Esophagus (tissue), 2 donors: Measurements from ENCODE around the gene PHYHIPL. TPM values are rescaled to one million over a fixed set of nuclear protein-coding genes. Genes with fewer than 3 reads are reported as not detected.

Experiments used
- H3K27ac ChIP-seq, 2 donors: one replicate each; pipeline ENCODE4 v1.5.1; 2013; ENCODE audit warnings: low read depth in 2 of 2, mild to moderate bottlenecking in 2 of 2, inconsistent platforms in 1 of 2, low read length in 1 of 2, moderate library complexity in 1 of 2
- H3K27me3 ChIP-seq, 2 donors: one replicate each; pipeline ENCODE4 v1.6.1; 2013; ENCODE audit warnings: low read length in 2 of 2, control low read depth in 1 of 2, mild to moderate bottlenecking in 1 of 2; ENCODE audit not compliant: insufficient read depth in 2 of 2, control insufficient read depth in 1 of 2
- H3K36me3 ChIP-seq, 2 donors: one replicate each; pipeline ENCODE4 v1.6.1; 2013; ENCODE audit warnings: low read length in 1 of 2; ENCODE audit not compliant: control insufficient read depth in 2 of 2, insufficient read depth in 2 of 2
- H3K4me1 ChIP-seq, 2 donors: one replicate each; pipeline ENCODE4 v1.6.1; 2013; ENCODE audit warnings: low read length in 1 of 2; ENCODE audit not compliant: control insufficient read depth in 2 of 2, insufficient read depth in 2 of 2
- H3K4me3 ChIP-seq, 2 donors: one replicate each; pipeline ENCODE4 v1.5.1; 2013; ENCODE audit warnings: low read length in 2 of 2, mild to moderate bottlenecking in 2 of 2, low read depth in 1 of 2, moderate library complexity in 1 of 2
- H3K9me3 ChIP-seq, 2 donors: one replicate each; pipeline ENCODE4 v1.6.1; 2013; ENCODE audit warnings: mild to moderate bottlenecking in 2 of 2, low read depth in 1 of 2, low read length in 1 of 2, moderate library complexity in 1 of 2; ENCODE audit not compliant: control insufficient read depth in 2 of 2, insufficient read depth in 1 of 2
- WGBS, 2 donors: extraction: QIAGEN DNeasy Blood & Tissue Kit; methylation state at CpG; one replicate each; pipeline ENCODE4 v1.1.7; 2013; 5-methylcytosine and 5-hydroxymethylcytosine counted together
- polyA plus RNA-seq, 2 donors: library from polyadenylated mRNA; stranded (reverse); fragments of 200-250 nt; gene quantifications; one replicate each; pipeline ENCODE4 v1.2.3, GENCODE V29; 2013
- donor health status: healthy with polysubstance abuse.
- donor health status: Bipolar disorder and iron deficiency.

Gene PHYHIPL
- polyA plus RNA-seq, 2 donors = 0.05 to 0.08 TPM

DNA sequence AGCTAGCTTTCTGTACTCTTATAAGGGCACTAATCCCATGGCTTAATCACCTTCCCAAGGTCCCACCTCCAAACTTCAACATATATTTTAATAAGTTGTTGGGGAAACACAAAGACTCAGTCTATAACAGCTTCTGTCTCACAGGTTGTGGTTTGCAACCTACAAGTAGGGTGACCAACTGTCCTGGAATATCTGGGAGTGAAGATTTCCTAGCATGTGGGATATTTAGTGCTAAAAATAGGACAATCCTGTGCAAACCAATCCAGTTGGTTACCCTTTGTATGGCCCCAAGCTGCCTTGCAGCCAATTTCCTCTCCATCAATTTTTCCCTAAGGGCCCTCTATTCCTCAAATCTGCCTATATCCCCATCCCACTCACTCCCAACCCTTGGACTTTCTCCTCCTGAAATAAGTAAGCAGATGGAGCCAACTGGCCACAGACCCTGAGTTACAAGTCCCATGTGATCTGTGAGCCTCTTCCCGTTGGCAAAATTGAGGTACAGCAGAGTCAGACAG lies 103.6 kb downstream of the PHYHIPL start:
- 81 to 93% methylated on average over 1 of the region's 1 CpG for whole genome bisulfite sequencing, 2 donors
- Histone ChIP-seq H3K27me3 (no peaks in the 10 kb centered on the region), H3K9me3 (no peaks in the 10 kb centered on the region), H3K36me3 (no peaks in the 10 kb centered on the region), H3K27ac (no peak overlapping the region), H3K4me3 (no peak overlapping the region), H3K4me1 (peaks cover 7 to 18% of the 10 kb centered on the region in 2 donors)

DNA sequence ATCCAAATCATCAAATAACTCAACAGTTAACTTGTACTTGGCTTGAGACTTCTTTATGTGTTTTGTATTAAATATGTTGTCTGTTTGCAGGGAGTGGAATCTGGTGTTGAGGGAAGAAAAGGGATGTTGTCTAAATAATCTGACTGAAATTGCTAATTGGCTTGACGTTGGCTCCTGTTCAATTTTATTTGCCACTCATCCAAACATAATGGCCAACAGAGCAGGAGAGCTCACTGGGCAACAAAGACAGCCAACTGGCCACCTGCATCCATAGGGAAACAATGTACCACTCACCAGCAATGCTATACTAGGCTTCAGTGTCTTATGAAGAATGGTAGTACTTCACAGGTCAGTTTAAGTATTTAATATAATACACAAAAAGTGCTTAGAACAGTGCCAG lies 105.4 kb downstream of the PHYHIPL start:
- Histone ChIP-seq H3K27me3 (no peaks in the 10 kb centered on the region), H3K36me3 (no peaks in the 10 kb centered on the region), H3K4me1 (peaks cover 7 to 18% of the 10 kb centered on the region in 2 donors), H3K27ac (no peak overlapping the region), H3K9me3 (no peaks in the 10 kb centered on the region), H3K4me3 (no peak overlapping the region)
- 56 to 85% methylated on average over 1 of the region's 1 CpG for WGBS, 2 donors

DNA sequence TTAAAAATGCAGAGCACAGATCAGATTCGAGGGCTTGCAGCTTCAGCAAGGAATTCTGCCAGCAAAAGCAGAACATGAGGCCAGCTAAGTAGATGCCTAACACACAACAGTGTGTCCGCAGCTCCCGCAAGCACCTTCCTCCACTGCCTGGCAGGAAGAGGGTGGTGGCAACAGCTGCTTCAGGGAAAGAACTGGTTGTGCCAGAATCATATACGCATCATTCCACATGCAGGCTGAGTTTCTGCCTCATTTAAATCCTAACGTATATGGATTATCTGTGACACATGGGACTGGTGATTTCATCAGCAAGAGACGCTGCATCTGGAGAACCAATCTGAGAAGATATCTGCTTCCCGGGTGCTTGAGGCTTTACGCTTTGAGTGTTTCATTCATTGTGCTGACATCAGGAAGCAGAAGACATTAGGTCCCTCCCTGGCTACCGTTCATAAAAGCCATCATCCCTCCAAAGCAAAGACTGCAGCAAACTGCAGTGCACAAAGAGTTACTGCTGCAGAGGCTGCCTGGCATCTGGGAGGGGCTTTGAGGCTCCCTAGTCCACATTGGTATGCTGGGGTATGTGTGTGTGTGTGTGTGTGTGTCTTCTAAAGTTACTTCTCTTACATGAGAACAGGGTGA lies 107.1 kb downstream of the PHYHIPL start:
- Histone ChIP-seq H3K36me3 (no peaks in the 10 kb centered on the region), H3K4me1 (peaks cover 7 to 18% of the 10 kb centered on the region in 2 donors), H3K4me3 (no peak overlapping the region), H3K27ac (peak overlapping the region; percentile 65 to 75), H3K27me3 (no peaks in the 10 kb centered on the region), H3K9me3 (no peaks in the 10 kb centered on the region)
- WGBS, 2 donors = 26 to 44% methylated on average over 9 of the region's 9 CpGs

DNA sequence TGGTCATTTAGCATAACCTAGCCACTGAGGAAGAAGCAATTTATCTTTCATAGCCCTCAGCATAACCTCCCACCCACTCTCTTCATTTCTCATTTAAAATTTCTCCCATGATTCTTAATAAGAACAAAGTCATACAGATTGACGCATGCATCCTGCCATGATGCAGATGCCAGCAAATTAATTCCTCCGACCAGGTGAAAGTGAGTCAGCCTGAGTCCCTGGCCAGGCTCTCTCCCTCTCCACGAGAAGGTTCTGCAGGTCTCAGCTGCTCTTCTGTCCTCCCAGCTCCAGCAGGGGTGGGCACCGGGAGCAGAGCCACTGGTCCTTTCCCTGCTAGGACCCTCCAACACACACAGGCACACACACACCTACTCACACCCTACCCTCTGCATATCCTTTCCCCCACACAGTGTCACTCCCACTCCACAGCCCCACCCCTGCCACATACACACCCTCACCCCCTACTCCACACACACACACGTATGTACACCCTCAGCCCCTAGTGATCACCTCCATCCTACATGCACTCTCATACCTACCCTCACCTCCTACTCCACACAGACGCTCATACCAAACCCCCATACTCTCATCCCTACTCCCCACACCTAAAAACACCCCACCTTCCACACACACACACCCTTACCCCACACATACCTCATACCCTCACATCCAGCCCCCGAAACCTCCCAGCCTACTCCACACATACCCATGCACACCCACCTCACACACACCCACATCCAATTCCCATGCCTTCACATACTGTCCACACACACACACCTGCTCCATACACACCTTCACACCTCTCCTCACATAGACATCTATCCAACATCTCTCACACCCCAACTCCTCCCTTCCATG lies 107.9 kb downstream of the PHYHIPL start:
- Histone ChIP-seq H3K27ac (peak overlapping the region; percentile 65 to 75), H3K27me3 (no peaks in the 10 kb centered on the region), H3K4me1 (peaks cover 7 to 18% of the 10 kb centered on the region in 2 donors), H3K4me3 (no peak overlapping the region), H3K36me3 (no peaks in the 10 kb centered on the region), H3K9me3 (no peaks in the 10 kb centered on the region)
- 54 to 61% methylated on average over 7 of the region's 7 CpGs for WGBS, 2 donors

DNA sequence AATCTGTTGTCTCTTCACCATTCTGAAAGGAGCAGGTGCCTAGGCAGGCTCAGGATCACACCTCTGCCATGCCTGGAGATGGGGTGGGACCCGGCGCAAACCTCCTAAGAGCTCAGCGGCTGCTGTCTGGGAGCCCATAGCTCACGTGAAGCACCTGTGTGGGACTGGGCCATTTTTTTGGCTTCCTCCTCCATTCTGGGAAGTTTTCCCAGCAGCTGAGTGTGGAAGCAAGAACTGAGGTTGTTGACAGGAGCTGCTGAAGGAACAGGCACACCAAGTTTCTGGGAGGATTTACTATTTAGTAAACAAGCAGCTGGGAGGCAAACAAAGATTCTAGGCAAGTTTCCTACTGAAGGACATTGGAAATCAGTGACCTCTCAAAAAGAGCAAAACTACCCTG lies 108.6 kb downstream of the PHYHIPL start:
- 78 to 81% methylated on average over 4 of the region's 4 CpGs for WGBS, 2 donors
- no peak overlapping the region for H3K27ac ChIP-seq
- H3K9me3 ChIP-seq = no peaks in the 10 kb centered on the region
- peaks cover 7 to 18% of the 10 kb centered on the region in 2 donors for H3K4me1 ChIP-seq
- no peak overlapping the region for H3K4me3 ChIP-seq
- no peaks in the 10 kb centered on the region for H3K36me3 ChIP-seq
- no peaks in the 10 kb centered on the region for H3K27me3 ChIP-seq

DNA sequence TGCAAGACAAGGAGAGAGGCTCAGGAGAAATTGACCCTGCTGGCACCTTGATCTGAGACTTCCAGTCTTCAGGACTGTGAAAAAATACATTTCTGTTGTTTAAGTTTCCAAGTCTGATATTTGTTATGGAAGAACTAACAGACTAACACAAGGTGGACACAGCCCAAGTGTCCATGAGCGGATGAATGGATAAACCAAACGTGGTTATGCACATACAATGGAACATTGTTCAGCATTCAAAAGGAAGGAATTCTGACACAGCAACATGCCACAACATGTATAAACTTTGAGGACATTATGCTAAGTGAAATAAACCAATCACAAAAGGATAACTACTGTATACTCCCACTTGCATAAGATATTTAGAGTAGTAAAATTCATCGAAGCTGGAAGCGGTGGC lies 109.4 kb downstream of the PHYHIPL start:
- H3K9me3 ChIP-seq = no peaks in the 10 kb centered on the region
- H3K4me1 ChIP-seq = peaks cover 7 to 18% of the 10 kb centered on the region in 2 donors
- H3K36me3 ChIP-seq = no peaks in the 10 kb centered on the region
- no peaks in the 10 kb centered on the region for H3K27me3 ChIP-seq
- H3K4me3 ChIP-seq = no peak overlapping the region
- 69 to 79% methylated on average over 4 of the region's 4 CpGs for WGBS, 2 donors
- no peak overlapping the region for H3K27ac ChIP-seq

DNA sequence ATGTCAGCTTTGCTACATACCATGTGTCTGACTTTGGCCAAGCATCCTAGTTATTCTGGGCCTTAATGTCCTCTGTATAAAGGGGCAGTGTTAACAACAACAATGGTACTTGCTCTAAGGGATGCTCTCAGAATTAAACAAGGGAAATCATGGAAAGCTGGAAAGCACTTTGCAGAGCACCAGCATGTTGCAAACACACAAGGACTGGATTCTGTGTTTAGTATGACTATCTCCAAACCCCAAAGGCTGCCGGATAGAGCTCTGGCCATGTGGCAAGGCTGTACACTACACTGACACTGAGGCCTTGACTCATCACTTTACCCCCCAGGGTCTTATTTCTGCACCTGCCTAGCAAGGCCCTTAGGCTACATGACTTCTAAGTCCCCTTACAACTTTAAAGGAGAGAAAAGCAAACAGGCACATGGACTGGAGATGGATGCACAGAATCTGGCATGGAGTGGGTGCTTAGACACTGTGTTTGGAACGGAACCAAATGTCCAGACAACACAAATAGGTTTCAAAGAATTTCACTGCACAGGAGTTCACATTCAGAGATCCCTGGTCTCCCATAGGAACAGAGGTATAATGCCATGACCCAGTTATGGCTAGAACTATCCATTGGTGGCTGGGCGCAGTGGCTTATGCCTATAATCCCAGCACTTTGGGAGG lies 111.3 kb downstream of the PHYHIPL start:
- no peaks in the 10 kb centered on the region for H3K36me3 ChIP-seq
- H3K4me3 ChIP-seq = no peak overlapping the region
- peaks cover 7 to 18% of the 10 kb centered on the region in 2 donors for H3K4me1 ChIP-seq
- H3K9me3 ChIP-seq = no peaks in the 10 kb centered on the region
- WGBS, 2 donors = 78 to 87% methylated on average over 3 of the region's 3 CpGs
- no peaks in the 10 kb centered on the region for H3K27me3 ChIP-seq
- H3K27ac ChIP-seq = no peak overlapping the region

DNA sequence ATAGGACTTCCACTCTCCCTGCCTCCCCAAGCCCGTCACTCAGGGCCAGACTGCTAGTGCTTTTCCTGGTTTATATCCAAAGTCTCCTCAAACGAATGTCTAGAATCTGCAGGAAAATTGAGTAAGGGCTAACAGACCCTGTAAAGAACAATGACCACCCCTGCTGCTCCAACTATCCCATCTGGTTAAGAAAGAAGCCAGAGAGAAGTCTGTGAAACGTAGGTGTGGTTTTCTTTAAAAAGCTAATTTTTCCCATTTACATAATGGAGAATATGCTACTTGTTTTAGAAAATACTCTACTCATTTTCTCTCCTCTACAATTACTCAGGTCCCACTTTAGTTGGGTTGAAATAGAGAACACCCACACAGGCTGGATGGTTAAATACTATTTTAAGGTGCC lies 113.4 kb downstream of the PHYHIPL start:
- Histone ChIP-seq H3K36me3 (no peaks in the 10 kb centered on the region), H3K4me1 (peaks cover 0 to 5% of the 10 kb centered on the region in 2 donors), H3K27ac (no peak overlapping the region), H3K4me3 (no peak overlapping the region), H3K9me3 (no peaks in the 10 kb centered on the region), H3K27me3 (no peaks in the 10 kb centered on the region)
- 82% methylated on average over 3 of the region's 3 CpGs for WGBS, 2 donors

DNA sequence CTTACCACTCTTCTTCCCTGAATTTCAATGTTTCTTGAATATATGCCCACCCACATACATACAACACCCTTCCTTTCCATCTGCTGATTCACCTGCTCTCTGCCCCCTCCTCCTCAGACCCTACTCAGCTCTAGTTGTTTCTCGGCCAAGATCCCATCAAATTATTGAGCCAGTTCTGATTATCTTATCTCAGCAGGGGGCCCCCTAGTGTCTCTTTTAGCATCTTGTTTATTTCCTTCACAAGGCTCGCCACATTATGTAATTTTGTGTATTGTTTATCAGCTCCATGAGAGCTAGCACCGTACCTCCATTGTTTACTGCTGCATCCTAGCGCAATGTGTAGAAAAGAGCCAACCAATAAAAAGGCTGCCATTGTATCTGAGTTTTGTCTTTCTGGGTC lies 114.0 kb downstream of the PHYHIPL start:
- Histone ChIP-seq H3K27ac (no peak overlapping the region), H3K4me1 (peaks cover 0 to 3% of the 10 kb centered on the region in 2 donors), H3K27me3 (no peaks in the 10 kb centered on the region), H3K36me3 (no peaks in the 10 kb centered on the region), H3K9me3 (no peaks in the 10 kb centered on the region), H3K4me3 (no peak overlapping the region)
- WGBS, 2 donors = 79 to 85% methylated on average over 4 of the region's 4 CpGs
